Activated CD8-positive, alpha-beta memory T cell treated with anti-CD3 and anti-CD28 coated beads, Interleukin-2, amount 50 U/mL, for 1 hour (primary cell): Measurements from ENCODE around the gene SRC.
"Not testable (repeated sequence)": the region's sequence is repeated elsewhere in the genome, so short reads cannot be mapped to it uniquely, and the experiment has no call there.

Source experiments
- DNase-seq: peaks from one replicate; pipeline ENCODE4 v3.0.0-alpha.2; 2020; ENCODE audit errors: extremely low read depth

Gene SRC

GRCh38 chr20:37363221-37364012, 17.5 kb downstream of the SRC start:
- no peak for DNase-seq

GRCh38 chr20:37364013-37364926, 18.3 kb downstream of the SRC start:
- no peak for DNase-seq

GRCh38 chr20:37364927-37365272, 19.0 kb downstream of the SRC start:
- DNase-seq = no peak

GRCh38 chr20:37365760-37366638, 20.1 kb downstream of the SRC start:
- no peak for DNase-seq

GRCh38 chr20:37366743-37367142, 20.8 kb downstream of the SRC start:
- no peak for DNase-seq

GRCh38 chr20:37369846-37370245, 23.9 kb downstream of the SRC start:
- no peak for DNase-seq

GRCh38 chr20:37371845-37372244, 25.9 kb downstream of the SRC start:
- DNase-seq = not testable (repeated sequence)

GRCh38 chr20:37372441-37372840, 26.5 kb downstream of the SRC start:
- no peak for DNase-seq

- no peak for DNase-seq
Measured at GRCh38 chr20:37373020-37373598, 27.2 kb downstream of the SRC start.

- DNase-seq = no peak
Measured at GRCh38 chr20:37375227-37375626, 29.3 kb downstream of the SRC start.

- DNase-seq = no peak
Measured at GRCh38 chr20:37376324-37376723, 30.4 kb downstream of the SRC start.

GRCh38 chr20:37376791-37377190, 30.9 kb downstream of the SRC start:
- no peak for DNase-seq

- no peak for DNase-seq
Measured at GRCh38 chr20:37377346-37378081, 31.6 kb downstream of the SRC start.

- no peak for DNase-seq
Measured at GRCh38 chr20:37378420-37378784, 32.5 kb downstream of the SRC start.

GRCh38 chr20:37378785-37379598, 33.1 kb downstream of the SRC start:
- DNase-seq = no peak

- DNase-seq = no peak
Measured at GRCh38 chr20:37379967-37380828, 34.3 kb downstream of the SRC start.

GRCh38 chr20:37380864-37381579, 35.1 kb downstream of the SRC start:
- no peak for DNase-seq
